ENCODE measurements around the gene S100A12.
A peak's percentile ranks its signal among the peaks of the same experiment; 100 is the strongest.
"Not testable (repeated sequence)": the region's sequence is repeated elsewhere in the genome, so short reads cannot be mapped to it uniquely, and the experiment has no call there.

The S100A12 gene

GRCh38 chr1:153375511-153375910 is at the start of gene S100A12:
Gene S100A12, minus strand, starts transcription at chr1:153375621. Its CDS starts 1,029 bp downstream, at chr1:153374592.
- no peak for FAIRE-seq
- DNase-seq (ENCODE audit: low spot score) = peak; percentile 79

GRCh38 chr1:153422450-153423068 is 47.1 kb upstream of the S100A12 start:
- no peak for FAIRE-seq
- peak; percentile 63 for DNase-seq (ENCODE audit: low spot score)

GRCh38 chr1:153420306-153420705 is 44.9 kb upstream of the S100A12 start:
- no peak for DNase-seq (ENCODE audit: low spot score)
- FAIRE-seq = peak; percentile 58

GRCh38 chr1:153419436-153419793 is 44.0 kb upstream of the S100A12 start:
- not testable (repeated sequence) for DNase-seq (ENCODE audit: low spot score); FAIRE-seq

- not testable (repeated sequence) for FAIRE-seq; DNase-seq (ENCODE audit: low spot score)
Measured at GRCh38 chr1:153418758-153419435, 43.5 kb upstream of the S100A12 start.

- FAIRE-seq = no peak
- no peak for DNase-seq (ENCODE audit: low spot score)
Measured at GRCh38 chr1:153417136-153417888, 41.9 kb upstream of the S100A12 start.

GRCh38 chr1:153415850-153416570 is 40.6 kb upstream of the S100A12 start, which contains the start of gene S100A7A:
Gene S100A7A, plus strand, starts transcription at chr1:153416520. Its CDS starts 1,563 bp downstream, at chr1:153418083.
- FAIRE-seq (no peak), DNase-seq (ENCODE audit: low spot score) (no peak)

- not testable (repeated sequence) for DNase-seq (ENCODE audit: low spot score); FAIRE-seq
Measured at GRCh38 chr1:153413961-153414360, 38.5 kb upstream of the S100A12 start.

- FAIRE-seq; DNase-seq (ENCODE audit: low spot score): not testable (repeated sequence)
Measured at GRCh38 chr1:153407274-153407673, 31.9 kb upstream of the S100A12 start.

- DNase-seq (ENCODE audit: low spot score); FAIRE-seq: not testable (repeated sequence)
Measured at GRCh38 chr1:153405825-153406599, 30.6 kb upstream of the S100A12 start.

- FAIRE-seq = no peak
- DNase-seq (ENCODE audit: low spot score) = peak; percentile 44
Measured at GRCh38 chr1:153404768-153405167, 29.3 kb upstream of the S100A12 start.

GRCh38 chr1:153404086-153404635 is 28.7 kb upstream of the S100A12 start:
- DNase-seq (ENCODE audit: low spot score) = no peak
- FAIRE-seq = no peak

GRCh38 chr1:153403421-153404085 is 28.1 kb upstream of the S100A12 start:
- FAIRE-seq (no peak), DNase-seq (ENCODE audit: low spot score) (no peak)

- DNase-seq (ENCODE audit: low spot score) (no peak), FAIRE-seq (no peak)
Measured at GRCh38 chr1:153402226-153402625, 26.8 kb upstream of the S100A12 start.

GRCh38 chr1:153401461-153401860 is 26.0 kb upstream of the S100A12 start:
- no peak for FAIRE-seq
- DNase-seq (ENCODE audit: low spot score) = no peak

GRCh38 chr1:153400244-153400643 is 24.8 kb upstream of the S100A12 start:
- DNase-seq (ENCODE audit: low spot score) = no peak
- FAIRE-seq = no peak

GRCh38 chr1:153399401-153400055 is 24.1 kb upstream of the S100A12 start:
- DNase-seq (ENCODE audit: low spot score) = no peak
- FAIRE-seq = no peak

GRCh38 chr1:153397924-153398651 is 22.7 kb upstream of the S100A12 start:
- no peak for FAIRE-seq

More at GRCh38 chr1:153397924-153398651, 22.7 kb upstream of the S100A12 start:
- DNase-seq (ENCODE audit: low spot score) = no peak
